Transverse colon (tissue), 4 donors: ENCODE results near the gene TTC31. TPM values are rescaled to one million over a fixed set of nuclear protein-coding genes. Genes with fewer than 3 reads are reported as not detected.
"Not testable (repeated sequence)": the region's sequence is repeated elsewhere in the genome, so short reads cannot be mapped to it uniquely, and the experiment has no call there.

ENCODE experiments used
- DNase-seq: peaks from one replicate; pipeline ENCODE4 v3.0.0-alpha.2; 2019
- H3K27ac ChIP-seq, 4 donors: fragments of 200-600 bp; sonication (generic); 2 replicates each; pipeline ENCODE4 v1.5.1; 2016 to 2018; ENCODE audit warnings: inconsistent platforms in 4 of 4
- H3K27me3 ChIP-seq: fragments of 200-600 bp; sonication (generic); 2 replicates; pipeline ENCODE4 v1.5.1; 2017; ENCODE audit warnings: inconsistent platforms
- H3K36me3 ChIP-seq, 4 donors: fragments of 200-600 bp; sonication (generic); 2 replicates each; pipeline ENCODE4 v1.5.1; 2017 to 2019; ENCODE audit warnings: inconsistent platforms in 4 of 4
- H3K4me1 ChIP-seq, 4 donors: fragments of 200-600 bp; sonication (generic); 2 replicates each; pipeline ENCODE4 v1.5.1; 2017 to 2020; ENCODE audit warnings: inconsistent platforms in 4 of 4
- H3K4me3 ChIP-seq, 4 donors: fragments of 200-600 bp; sonication (generic); 1 replicate in 1 of 4; 2 replicates in 3 of 4; pipeline versions ENCODE4 v1.5.1 to v1.6.1; 2017 to 2019; ENCODE audit warnings: inconsistent platforms in 4 of 4
- H3K9me3 ChIP-seq, 2 donors: fragments of 200-600 bp; sonication (generic); 2 replicates each; pipeline ENCODE4 v1.5.1; 2017 to 2019; ENCODE audit warnings: inconsistent platforms in 2 of 2
- EP300 ChIP-seq: sonication (generic); formaldehyde crosslinking; IDR thresholded peaks from one replicate; pipeline ENCODE4 v1.6.1; 2017; ENCODE audit warnings: antibody characterized with exemption, low read depth
- POLR2A ChIP-seq: fragments of 450-650 bp; IDR thresholded peaks from one replicate; pipeline ENCODE4 v1.6.1; 2016; ENCODE audit warnings: antibody characterized with exemption, mild to moderate bottlenecking, moderate library complexity
- POLR2AphosphoS5 ChIP-seq, 3 donors: sonication (generic); formaldehyde crosslinking; IDR thresholded peaks; one replicate each; pipeline ENCODE4 v1.6.1; 2016; ENCODE audit warnings: antibody characterized with exemption in 3 of 3
- WGBS, 2 donors: methylation state at CpG; one replicate each; pipeline ENCODE4 v1.1.5; 2018; ENCODE audit warnings: low coverage in 1 of 2; 5-methylcytosine and 5-hydroxymethylcytosine counted together
- in situ Hi-C, 4 donors: fragments of 200-750 bp; cut with MboI; loops; one replicate each; pipeline versions ENCODE4 v1.15.0 to v1.15.1; 2017; ENCODE audit warnings: low sequenced_read_pairs in 3 of 4, low pct_ligation_motif_present in 1 of 4, low pct_unique_long_range_greater_than_20kb in 1 of 4
- intact Hi-C: fragments of 100-400 bp; cut with DNase I; formaldehyde crosslinking; loops from one replicate; pipeline ENCODE4 v1.15.1; 2023; ENCODE audit warnings: low total_unique reads
- total RNA-seq, 4 donors: library from RNA; depleted of rRNA; stranded (reverse); fragments of >200 nt; gene quantifications; one replicate each; pipeline ENCODE4 v1.1.0, GENCODE V29; 2016
- TF ChIP-seq, protein P1 (sequence below), 5 experiments: fragments of 200-600 bp in 3 of 5; fragments of 450-650 bp in 2 of 5; sonication (generic) in 3 of 5; IDR thresholded peaks; 1 replicate in 2 of 5; 2 replicates in 3 of 5; pipeline ENCODE4 v1.5.1; 2016 to 2017; ENCODE audit warnings: antibody characterized with exemption in 5 of 5, inconsistent platforms in 3 of 5, mild to moderate bottlenecking in 2 of 5, moderate library complexity in 1 of 5

Gene TTC31
- total RNA-seq, 4 donors from 2014 or later, result 16.9 to 36.0 (median 32.0) TPM

DNA sequence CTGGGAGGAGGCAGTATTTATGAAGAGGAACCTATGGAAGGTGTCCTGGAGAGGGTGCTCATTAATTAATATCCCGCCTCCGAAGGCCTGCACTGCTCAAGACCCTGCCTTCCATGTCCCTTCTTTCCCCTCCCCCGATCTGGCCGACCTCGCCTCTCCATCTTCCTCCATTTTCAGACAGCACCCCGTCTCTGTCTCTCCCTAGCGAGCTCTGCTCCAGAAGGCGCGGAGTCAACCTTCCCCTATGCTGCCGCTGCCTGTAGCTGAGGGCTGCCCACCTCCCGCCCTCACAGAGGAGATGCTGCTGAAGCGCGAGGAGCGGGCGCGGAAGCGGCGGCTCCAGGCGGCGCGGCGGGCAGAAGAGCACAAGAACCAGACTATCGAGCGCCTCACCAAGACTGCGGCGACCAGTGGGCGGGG lies 25.7 kb upstream of the TTC31 start:
- Histone ChIP-seq H3K27ac (peak overlapping the region; percentile 96 to 99 (median 98)), H3K4me1 (peaks cover 21 to 32% (median 27%) of the 10 kb centered on the region in 4 donors), H3K27me3 (no peaks in the 10 kb centered on the region), H3K9me3 (no peaks in the 10 kb centered on the region), H3K36me3 (no peaks in the 10 kb centered on the region), H3K4me3 (peak overlapping the region; percentile 55 to 70 (median 63))
- 1 to 3% methylated on average over 8 to 13 of the region's 27 CpGs for WGBS, 2 donors
- in situ Hi-C loops, result no loop called here
- no peak for DNase-seq
- TF ChIP-seq, protein P1, sequence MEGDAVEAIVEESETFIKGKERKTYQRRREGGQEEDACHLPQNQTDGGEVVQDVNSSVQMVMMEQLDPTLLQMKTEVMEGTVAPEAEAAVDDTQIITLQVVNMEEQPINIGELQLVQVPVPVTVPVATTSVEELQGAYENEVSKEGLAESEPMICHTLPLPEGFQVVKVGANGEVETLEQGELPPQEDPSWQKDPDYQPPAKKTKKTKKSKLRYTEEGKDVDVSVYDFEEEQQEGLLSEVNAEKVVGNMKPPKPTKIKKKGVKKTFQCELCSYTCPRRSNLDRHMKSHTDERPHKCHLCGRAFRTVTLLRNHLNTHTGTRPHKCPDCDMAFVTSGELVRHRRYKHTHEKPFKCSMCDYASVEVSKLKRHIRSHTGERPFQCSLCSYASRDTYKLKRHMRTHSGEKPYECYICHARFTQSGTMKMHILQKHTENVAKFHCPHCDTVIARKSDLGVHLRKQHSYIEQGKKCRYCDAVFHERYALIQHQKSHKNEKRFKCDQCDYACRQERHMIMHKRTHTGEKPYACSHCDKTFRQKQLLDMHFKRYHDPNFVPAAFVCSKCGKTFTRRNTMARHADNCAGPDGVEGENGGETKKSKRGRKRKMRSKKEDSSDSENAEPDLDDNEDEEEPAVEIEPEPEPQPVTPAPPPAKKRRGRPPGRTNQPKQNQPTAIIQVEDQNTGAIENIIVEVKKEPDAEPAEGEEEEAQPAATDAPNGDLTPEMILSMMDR (IDR thresholded peaks at IDR 0.05), result no peak
- TF ChIP-seq POLR2AphosphoS5 (IDR thresholded peaks at IDR 0.05), result no peak
- TF ChIP-seq EP300, result no peak
- no peak for TF ChIP-seq POLR2A
- intact Hi-C loops, result loop anchor here (1.0 kb wide), 1 partner anchor 16 kb away; no protein-coding TSS in a partner anchor

DNA sequence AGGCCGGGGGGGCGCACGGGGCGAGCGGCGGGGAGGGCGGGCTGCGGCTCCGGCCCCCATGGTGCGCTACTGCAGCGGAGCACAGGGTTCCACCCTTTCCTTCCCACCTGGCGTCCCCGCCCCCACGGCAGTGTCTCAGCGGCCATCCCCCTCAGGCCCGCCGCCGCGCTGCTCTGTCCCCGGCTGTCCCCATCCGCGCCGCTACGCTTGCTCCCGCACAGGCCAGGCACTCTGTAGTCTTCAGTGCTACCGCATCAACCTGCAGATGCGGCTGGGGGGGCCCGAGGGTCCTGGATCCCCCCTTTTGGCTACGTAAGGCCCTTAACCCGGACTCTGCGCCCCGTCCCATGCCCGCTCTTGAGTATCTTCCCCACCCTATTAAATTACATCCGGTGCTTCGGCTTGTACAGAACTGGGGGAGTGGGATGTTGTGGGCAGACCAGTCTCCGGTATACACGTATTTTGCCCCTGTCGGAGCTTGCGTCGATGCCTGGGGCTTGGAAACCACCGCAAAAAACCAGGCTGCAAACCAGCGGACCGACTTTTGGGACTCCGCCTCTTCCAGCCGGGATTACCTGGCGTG lies 25.2 kb upstream of the TTC31 start:
- in situ Hi-C loops, result no loop called here
- intact Hi-C loops, result loop anchor here (1.0 kb wide), 1 partner anchor 16 kb away; no protein-coding TSS in a partner anchor

DNA sequence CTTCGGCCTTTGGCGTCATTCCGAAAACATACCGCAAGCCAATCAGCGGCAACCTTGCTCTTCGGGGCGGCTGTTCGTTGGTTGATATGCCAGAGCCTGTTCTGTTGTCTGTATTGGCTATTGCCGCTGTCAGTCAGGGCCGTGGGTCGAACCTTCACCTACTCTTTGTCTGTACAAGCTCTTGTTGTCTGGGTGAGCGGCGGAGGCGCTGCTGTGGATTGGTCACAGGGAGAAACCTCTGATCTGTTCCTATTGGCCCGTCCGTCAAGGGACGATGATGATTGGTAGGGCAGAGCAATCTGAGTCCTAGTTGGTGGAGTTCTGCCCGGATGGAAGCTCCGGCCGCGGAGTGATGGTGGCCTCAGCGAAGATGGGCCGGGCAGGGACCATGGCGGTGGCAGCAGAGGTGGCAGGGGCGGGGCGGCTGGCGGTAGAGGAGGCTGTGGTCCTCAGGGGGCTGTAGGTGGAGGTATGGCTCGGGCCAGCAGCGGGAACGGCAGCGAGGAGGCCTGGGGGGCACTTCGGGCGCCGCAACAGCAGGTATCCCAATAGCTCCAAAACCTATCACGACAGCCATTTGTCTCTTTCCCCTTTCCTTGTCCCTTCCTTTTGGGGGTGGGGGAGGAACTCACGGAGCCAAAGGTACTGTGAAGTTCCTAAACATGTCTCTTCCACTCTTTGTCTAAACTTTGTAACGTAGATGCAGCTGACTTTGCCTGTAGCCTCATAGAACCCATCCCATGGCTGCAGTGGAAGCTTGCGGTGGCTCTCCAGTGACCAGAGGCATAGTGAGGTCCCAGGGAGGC lies 24.5 kb upstream of the TTC31 start, which contains the start of gene WBP1:
Gene WBP1, plus strand, starts transcription at position 307 of the 806 bp plus-strand sequence. Its CDS starts 165 bp downstream, at position 472.
- Histone ChIP-seq H3K9me3 (no peaks in the 10 kb centered on the region), H3K36me3 (no peaks in the 10 kb centered on the region), H3K4me1 (peaks cover 21 to 32% (median 27%) of the 10 kb centered on the region in 4 donors), H3K4me3 (peak within 1 kb of the TSS; percentile 58 to 77 (median 66)), H3K27ac (peak within 1 kb of the TSS; percentile 96 to 99 (median 98)), H3K27me3 (no peaks in the 10 kb centered on the region)
- intact Hi-C loops, result no loop called here
- peak; percentile 100 for DNase-seq
- WGBS, 2 donors, result 1% methylated on average over 38 of the region's 38 CpGs; no CpG with 5 or more reads in 1 of the 2 donors
- TF ChIP-seq POLR2A (peak; percentile 83), POLR2AphosphoS5 (IDR thresholded peaks at IDR 0.05) (peak in 2 of 3 donors; percentile 62 to 89), EP300 (no peak)
- TF ChIP-seq, protein P1 (IDR thresholded peaks at IDR 0.05), result no peak
- in situ Hi-C loops, result no loop called here

More for the DNA sequence above, 25.2 kb upstream of the TTC31 start:
- no peaks in the 10 kb centered on the region for H3K36me3 ChIP-seq
- no peaks in the 10 kb centered on the region for H3K9me3 ChIP-seq
- H3K27me3 ChIP-seq, result no peaks in the 10 kb centered on the region
- WGBS, 2 donors, result 0% methylated on average over 4 to 34 of the region's 46 CpGs
- H3K4me1 ChIP-seq, result peaks cover 21 to 32% (median 27%) of the 10 kb centered on the region in 4 donors
- peak overlapping the region; percentile 96 to 99 (median 98) for H3K27ac ChIP-seq
- TF ChIP-seq POLR2A, result peak; percentile 93
- TF ChIP-seq EP300, result no peak
- TF ChIP-seq, protein P1 (IDR thresholded peaks at IDR 0.05), result peak in 1 of 5 experiments; percentile 20
- peak; percentile 92 to 96 (median 96) for TF ChIP-seq POLR2AphosphoS5 (IDR thresholded peaks at IDR 0.05)
- peak overlapping the region; percentile 55 to 70 (median 63) for H3K4me3 ChIP-seq
- peak; percentile 86 for DNase-seq

DNA sequence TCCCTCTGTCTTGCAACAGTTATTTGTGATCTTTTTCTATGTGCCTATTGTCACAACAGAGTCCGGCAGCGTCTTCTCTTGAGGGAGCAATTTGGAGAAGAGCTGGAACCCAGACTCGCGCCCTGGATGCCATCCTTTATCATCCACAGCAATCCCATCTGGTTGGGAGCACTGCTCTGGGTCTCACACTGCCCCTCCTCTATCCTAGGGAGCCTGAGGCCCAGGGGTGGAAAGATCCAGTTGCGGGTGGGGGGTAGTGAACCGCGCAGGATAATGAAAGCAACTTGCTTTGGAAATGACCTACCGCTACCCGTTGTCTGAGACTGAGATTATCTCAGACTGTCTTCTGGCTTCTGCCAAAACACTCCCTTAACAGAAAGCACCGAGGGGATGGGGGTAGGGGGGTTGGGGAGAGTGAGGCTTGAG lies 23.9 kb upstream of the TTC31 start:
- H3K27me3 ChIP-seq, result no peaks in the 10 kb centered on the region
- H3K4me1 ChIP-seq, result peaks cover 22 to 35% (median 29%) of the 10 kb centered on the region in 4 donors
- peak overlapping the region; percentile 58 to 77 (median 62) for H3K4me3 ChIP-seq
- intact Hi-C loops, result no loop called here
- TF ChIP-seq, protein P1 (IDR thresholded peaks at IDR 0.05), result no peak
- TF ChIP-seq EP300 (no peak), POLR2A (no peak), POLR2AphosphoS5 (IDR thresholded peaks at IDR 0.05) (no peak)
- no peaks in the 10 kb centered on the region for H3K36me3 ChIP-seq
- no peaks in the 10 kb centered on the region for H3K9me3 ChIP-seq
- in situ Hi-C loops, result no loop called here
- WGBS, 2 donors, result 1% methylated on average over 10 of the region's 10 CpGs; no CpG with 5 or more reads in 1 of the 2 donors
- DNase-seq, result no peak
- peak overlapping the region; percentile 84 to 99 (median 92) for H3K27ac ChIP-seq

DNA sequence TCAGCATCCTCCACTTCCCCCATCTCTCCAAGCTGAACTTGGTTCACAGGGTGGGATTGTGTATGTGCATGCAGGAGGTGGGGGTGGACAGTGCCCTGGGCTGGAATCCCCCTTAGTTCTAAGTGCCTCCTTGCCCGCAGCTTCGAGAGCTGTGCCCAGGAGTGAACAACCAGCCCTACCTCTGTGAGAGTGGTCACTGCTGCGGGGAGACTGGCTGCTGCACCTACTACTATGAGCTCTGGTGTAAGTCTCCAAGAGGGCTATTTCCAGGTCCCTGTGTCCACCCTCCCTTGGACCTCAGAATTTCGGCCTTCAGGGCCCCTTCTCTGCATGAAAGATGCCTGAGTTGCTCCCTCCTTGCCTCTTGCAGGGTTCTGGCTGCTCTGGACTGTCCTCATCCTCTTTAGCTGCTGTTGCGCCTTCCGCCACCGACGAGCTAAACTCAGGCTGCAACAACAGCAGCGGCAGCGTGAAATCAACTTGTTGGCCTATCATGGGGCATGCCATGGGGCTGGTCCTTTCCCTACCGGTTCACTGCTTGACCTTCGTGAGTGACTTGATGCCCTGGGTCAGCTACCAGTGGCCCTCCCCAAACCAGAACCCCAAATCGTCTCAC lies 23.3 kb upstream of the TTC31 start:
- H3K27me3 ChIP-seq, DNase-seq, H3K36me3 ChIP-seq, H3K4me3 ChIP-seq, intact Hi-C loops, in situ Hi-C loops, H3K27ac ChIP-seq, H3K9me3 ChIP-seq: not testable (repeated sequence)
- H3K4me1 ChIP-seq, result peaks cover 29 to 42% (median 35%) of the 10 kb centered on the region in 4 donors
- WGBS, 2 donors, result 72 to 92% methylated on average over 5 to 13 of the region's 13 CpGs
